SK-N-MC (cell line): ENCODE results near the gene LIPA.

Source experiments
- DNase-seq: peaks from one replicate; pipeline ENCODE4 v3.0.0-alpha.2; 2011; ENCODE audit warnings: low read depth, low spot score
- H3K27ac ChIP-seq: fragments of 200-600 bp; sonication (generic); 2 replicates; pipeline ENCODE4 v1.5.1; 2016; ENCODE audit warnings: mixed run types
- H3K36me3 ChIP-seq: fragments of 200-600 bp; sonication (generic); 2 replicates; pipeline ENCODE4 v1.6.1; 2017; ENCODE audit warnings: antibody characterized with exemption, low read length, mixed read lengths; ENCODE audit not compliant: insufficient read depth
- H3K4me3 ChIP-seq: fragments of 200-600 bp; sonication (generic); 2 replicates; pipeline ENCODE4 v1.5.1; 2016
- H3K9ac ChIP-seq: fragments of 200-600 bp; sonication (generic); 2 replicates; pipeline ENCODE4 v1.8.0; 2017; ENCODE audit warnings: mixed run types, mixed read lengths; ENCODE audit not compliant: insufficient read length
- H3K9me3 ChIP-seq: fragments of 200-600 bp; sonication (generic); 2 replicates; pipeline ENCODE4 v1.6.1; 2017; ENCODE audit warnings: low read depth, mild to moderate bottlenecking, antibody characterized with exemption, low read length, moderate library complexity, mixed read lengths
- EZH2 ChIP-seq: fragments of 200-600 bp; sonication (generic); IDR thresholded peaks from one replicate; pipeline ENCODE4 v1.6.1; 2017; ENCODE audit warnings: antibody characterized with exemption
- FOXP2 ChIP-seq: optimal IDR thresholded peaks from 2 replicates; pipeline ENCODE3; 2011; ENCODE audit warnings: mild to moderate bottlenecking, moderate library complexity; ENCODE audit not compliant: insufficient read depth; ENCODE audit errors: extremely low read length, control extremely low read depth
- POLR2AphosphoS5 ChIP-seq: IDR thresholded peaks from 2 replicates; pipeline ENCODE4 v1.6.1; 2012; ENCODE audit warnings: mild to moderate bottlenecking, low read depth, low read length, borderline replicate concordance

LIPA gene

DNA sequence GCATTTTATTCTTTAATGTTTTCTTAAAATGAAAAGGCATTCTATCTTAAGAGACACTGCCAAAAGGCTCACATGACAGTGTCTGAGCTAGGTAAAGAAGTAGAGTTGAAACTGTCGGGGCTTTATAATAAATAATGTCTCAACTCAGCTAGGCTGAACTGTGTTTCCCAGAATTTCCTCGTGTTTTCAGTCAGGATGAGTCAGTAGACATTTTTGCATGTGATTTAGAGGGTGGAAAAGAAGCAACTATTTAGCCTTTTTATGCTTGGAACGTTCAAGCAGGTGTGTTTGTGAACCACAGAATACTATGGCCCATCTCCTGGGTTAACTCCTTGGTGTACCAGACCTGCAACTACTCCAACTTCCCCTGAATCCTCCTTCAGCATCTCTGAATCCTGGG is 23.4 kb upstream of the LIPA start:
- no peak overlapping the region for H3K9ac ChIP-seq
- H3K36me3 ChIP-seq: no peaks in the 10 kb centered on the region
- no peak overlapping the region for H3K4me3 ChIP-seq
- H3K9me3 ChIP-seq: no peaks in the 10 kb centered on the region
- H3K27ac ChIP-seq: no peak overlapping the region
- TF ChIP-seq POLR2AphosphoS5: no peak
- TF ChIP-seq EZH2: no peak
- TF ChIP-seq FOXP2: no peak
- no peak for DNase-seq

DNA sequence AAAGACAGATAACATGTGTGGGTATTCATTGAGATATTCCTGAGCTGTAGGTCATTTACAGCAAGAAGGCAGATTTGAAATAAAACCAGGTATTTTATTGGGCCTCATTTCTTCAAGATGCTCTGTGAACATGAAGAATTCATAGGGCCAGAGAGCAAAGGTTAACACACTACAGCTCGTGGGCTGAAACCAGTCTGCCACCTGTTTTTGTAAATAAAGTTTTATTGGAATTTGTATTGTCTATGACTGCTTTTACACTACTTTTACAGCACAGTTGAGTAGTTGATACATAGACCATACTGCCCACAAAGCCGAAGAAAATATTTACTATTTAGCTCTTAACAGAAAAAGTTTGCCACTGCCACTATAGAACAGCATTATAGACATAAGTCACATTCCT is 22.1 kb upstream of the LIPA start:
- no peak for DNase-seq
- no peak overlapping the region for H3K4me3 ChIP-seq
- TF ChIP-seq FOXP2: no peak
- no peak for TF ChIP-seq POLR2AphosphoS5
- no peak for TF ChIP-seq EZH2
- H3K9ac ChIP-seq: no peak overlapping the region
- no peak overlapping the region for H3K27ac ChIP-seq
- H3K9me3 ChIP-seq: no peaks in the 10 kb centered on the region
- H3K36me3 ChIP-seq: no peaks in the 10 kb centered on the region

- DNase-seq: no peak
- H3K36me3 ChIP-seq: no peaks in the 10 kb centered on the region
- no peak overlapping the region for H3K4me3 ChIP-seq
- no peaks in the 10 kb centered on the region for H3K9me3 ChIP-seq
- no peak overlapping the region for H3K27ac ChIP-seq
- no peak for TF ChIP-seq POLR2AphosphoS5
- TF ChIP-seq FOXP2: no peak
- no peak for TF ChIP-seq EZH2
- H3K9ac ChIP-seq: no peak overlapping the region
These were observed 20.0 kb upstream of the LIPA start for GRCh38 chr10:89271532-89271931.

GRCh38 chr10:89270153-89270483 is 18.5 kb upstream of the LIPA start:
- no peak overlapping the region for H3K4me3 ChIP-seq
- H3K27ac ChIP-seq: no peak overlapping the region

GRCh38 chr10:89269433-89270152 is 18.0 kb upstream of the LIPA start:
- no peak overlapping the region for H3K27ac ChIP-seq
- H3K9ac ChIP-seq: no peak overlapping the region
- H3K4me3 ChIP-seq: no peak overlapping the region
- H3K36me3 ChIP-seq: no peaks in the 10 kb centered on the region
- TF ChIP-seq FOXP2 (no peak), EZH2 (no peak), POLR2AphosphoS5 (no peak)
- no peak for DNase-seq
- no peaks in the 10 kb centered on the region for H3K9me3 ChIP-seq

More at GRCh38 chr10:89270153-89270483, 18.5 kb upstream of the LIPA start:
- Histone ChIP-seq H3K9me3 (no peaks in the 10 kb centered on the region), H3K36me3 (no peaks in the 10 kb centered on the region), H3K9ac (no peak overlapping the region)
- TF ChIP-seq EZH2: no peak
- TF ChIP-seq FOXP2: no peak
- TF ChIP-seq POLR2AphosphoS5: no peak
- no peak for DNase-seq

DNA sequence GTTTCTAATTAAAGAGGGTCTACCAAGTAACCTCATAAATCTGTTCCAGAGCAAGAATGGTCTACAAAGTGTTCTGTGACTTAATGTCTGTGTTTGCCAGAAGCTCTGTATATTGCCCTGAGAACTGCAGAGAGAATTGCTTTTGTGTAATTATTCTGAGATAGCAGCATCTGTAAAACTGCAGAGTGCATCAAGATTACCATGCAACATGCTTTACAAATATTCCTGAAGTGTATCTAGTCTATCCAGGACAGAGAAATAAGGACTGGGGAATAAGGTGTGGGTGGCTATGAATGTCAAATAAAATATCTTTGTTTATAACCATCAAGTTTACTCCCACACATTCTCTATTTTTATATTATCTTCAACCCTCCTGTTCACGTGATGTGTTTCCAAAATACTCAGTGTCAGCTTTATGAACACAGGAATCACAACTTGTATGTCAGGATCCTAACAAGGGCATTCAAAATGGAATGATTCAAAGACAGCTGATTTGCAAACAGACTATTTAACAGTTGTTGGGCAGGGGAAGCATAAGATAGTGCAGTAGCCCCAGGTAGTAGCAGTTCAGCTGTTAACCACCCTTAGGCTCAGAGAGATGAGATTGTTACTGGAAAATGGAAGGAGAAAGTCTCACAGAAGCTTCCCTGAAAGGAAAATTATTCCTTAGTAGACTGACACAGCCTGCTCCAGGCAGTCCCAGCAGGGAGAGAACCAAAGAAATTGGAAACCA is 15.3 kb upstream of the LIPA start:
- no peak for DNase-seq
- TF ChIP-seq EZH2 (no peak), POLR2AphosphoS5 (no peak), FOXP2 (no peak)
- Histone ChIP-seq H3K36me3 (no peaks in the 10 kb centered on the region), H3K4me3 (no peak overlapping the region), H3K27ac (no peak overlapping the region), H3K9ac (no peak overlapping the region), H3K9me3 (no peaks in the 10 kb centered on the region)

DNA sequence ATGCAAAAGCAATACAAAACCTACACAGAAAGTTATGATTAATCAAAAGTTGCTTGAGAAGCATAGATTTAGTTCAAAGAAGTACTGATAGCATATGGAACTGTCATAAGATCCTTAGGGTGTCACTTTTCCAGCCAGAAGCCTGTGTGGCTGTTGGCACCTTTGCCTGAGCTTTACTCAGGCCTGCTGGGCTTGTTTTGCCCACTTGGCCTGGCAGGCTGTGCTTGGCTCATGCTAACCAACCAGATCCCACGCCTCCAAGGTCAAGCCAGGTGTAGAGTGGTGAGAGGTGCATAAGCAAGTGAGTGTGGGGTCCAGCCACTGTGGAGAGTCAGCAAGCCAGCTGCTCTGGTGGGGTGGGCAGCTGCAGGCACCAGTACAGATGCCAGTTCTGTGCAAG is 12.0 kb upstream of the LIPA start:
- no peak overlapping the region for H3K4me3 ChIP-seq
- no peak overlapping the region for H3K27ac ChIP-seq
- no peaks in the 10 kb centered on the region for H3K36me3 ChIP-seq
- no peak for DNase-seq
- TF ChIP-seq FOXP2: no peak
- TF ChIP-seq POLR2AphosphoS5: no peak
- no peak for TF ChIP-seq EZH2
- H3K9me3 ChIP-seq: no peaks in the 10 kb centered on the region
- H3K9ac ChIP-seq: no peak overlapping the region

DNA sequence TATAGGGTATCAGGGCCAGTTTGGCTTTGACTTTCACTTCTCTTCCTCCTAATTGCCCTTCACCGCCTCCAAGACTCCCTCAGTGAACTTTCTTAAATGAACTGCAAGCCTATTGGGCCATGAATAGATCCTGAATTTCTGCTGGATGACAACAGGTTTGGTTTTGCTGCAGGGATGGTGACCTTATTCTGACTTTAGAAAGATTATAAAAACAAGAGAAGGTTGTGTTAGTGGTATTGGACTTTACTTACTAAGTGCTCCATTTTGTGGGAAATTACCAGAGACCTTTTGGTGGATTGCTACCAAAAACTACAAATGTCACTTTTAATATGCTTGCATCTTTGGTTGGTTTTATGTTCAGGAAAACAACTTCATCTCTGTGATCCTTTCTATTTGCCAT is 11.5 kb upstream of the LIPA start:
- H3K9ac ChIP-seq: no peak overlapping the region
- no peaks in the 10 kb centered on the region for H3K9me3 ChIP-seq
- no peaks in the 10 kb centered on the region for H3K36me3 ChIP-seq
- DNase-seq: no peak
- TF ChIP-seq POLR2AphosphoS5 (no peak), FOXP2 (no peak), EZH2 (no peak)
- H3K27ac ChIP-seq: no peak overlapping the region
- H3K4me3 ChIP-seq: no peak overlapping the region
